ENCODE measurements around the gene EGFR. TPM values are rescaled to one million over a fixed set of nuclear protein-coding genes. Genes with fewer than 3 reads are reported as not detected.

Gene EGFR
- total RNA-seq, 1 donor from 2014 or later, result 6.1 TPM

DNA sequence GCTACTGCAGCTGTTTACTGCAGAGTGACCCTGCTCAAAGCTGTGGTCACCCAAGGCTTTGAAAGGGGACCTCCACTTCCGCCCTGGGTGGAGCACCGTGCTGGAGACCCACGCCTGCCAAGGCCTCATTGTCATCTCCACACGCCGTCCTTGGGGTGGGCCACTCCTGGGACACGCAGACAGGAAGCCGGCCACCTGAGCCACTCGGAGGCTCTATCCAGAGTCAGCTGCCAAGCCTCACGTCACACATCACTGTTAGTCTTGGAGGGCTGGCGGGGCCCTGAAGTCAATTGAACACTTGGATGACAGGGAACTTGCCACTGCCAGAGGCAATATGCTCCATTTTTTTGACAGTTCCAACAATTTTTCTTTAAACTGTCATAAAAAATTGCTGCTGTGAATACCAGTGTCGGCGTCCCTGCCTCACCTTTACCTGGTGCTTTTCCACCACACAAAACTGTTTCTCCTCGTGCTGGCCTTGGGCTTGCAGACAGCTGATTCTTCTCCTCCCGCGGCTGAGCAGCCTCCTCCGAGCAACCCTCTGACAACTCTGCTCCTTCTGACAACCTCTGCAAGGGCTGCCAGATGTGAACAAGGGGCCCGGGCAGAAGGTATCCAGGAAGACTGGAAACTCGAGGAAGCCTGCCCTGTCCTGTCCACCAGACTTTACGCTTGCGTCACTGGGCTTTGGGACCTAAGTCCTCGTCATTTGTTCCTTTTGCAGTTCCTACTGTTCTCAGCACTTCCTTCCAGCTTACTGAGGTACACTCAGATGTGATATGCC lies 81.9 kb downstream of the EGFR start:
- peak; percentile 92 for DNase-seq
- Histone ChIP-seq H3K36me3 (no peaks in the 10 kb centered on the region), H3K9me3 (replicated peaks) (no peaks in the 10 kb centered on the region), H3K4me3 (peak overlapping the region; percentile 16), H3K4me1 (peaks cover 51% of the 10 kb centered on the region), H3K27ac (replicated peaks) (peak overlapping the region; percentile 79), H3K27me3 (ENCODE audit: low read depth) (no peaks in the 10 kb centered on the region)
- intact Hi-C loops (cut with micrococcal nuclease), result no loop called here
- no peak for TF ChIP-seq CTCF (IDR thresholded peaks at IDR 0.05; ENCODE audit: borderline replicate concordance)

DNA sequence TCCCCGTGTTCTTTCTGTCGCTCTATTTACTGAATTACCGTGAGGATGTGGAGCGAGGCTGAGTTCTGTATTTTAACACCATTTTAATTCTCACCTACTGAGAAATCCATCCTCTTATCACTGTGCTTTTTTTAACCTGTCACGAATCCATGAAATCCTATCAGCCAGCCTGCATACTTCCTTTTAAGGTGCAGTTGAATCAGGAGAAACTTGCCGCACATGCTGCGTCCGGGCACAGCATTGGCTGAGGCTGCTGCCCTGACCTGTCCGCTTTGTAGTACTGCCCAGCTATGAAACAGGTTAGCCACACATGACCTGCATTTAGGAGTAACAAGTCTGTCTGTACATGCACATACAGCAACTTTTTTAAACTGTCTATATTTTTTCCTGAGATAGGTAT lies 82.5 kb downstream of the EGFR start:
- no peak for TF ChIP-seq CTCF (IDR thresholded peaks at IDR 0.05; ENCODE audit: borderline replicate concordance)
- Histone ChIP-seq H3K27me3 (ENCODE audit: low read depth) (no peaks in the 10 kb centered on the region), H3K4me3 (peak overlapping the region; percentile 16), H3K4me1 (peaks cover 48% of the 10 kb centered on the region), H3K9me3 (replicated peaks) (no peaks in the 10 kb centered on the region), H3K27ac (replicated peaks) (peak overlapping the region; percentile 79), H3K36me3 (no peaks in the 10 kb centered on the region)
- intact Hi-C loops (cut with micrococcal nuclease), result no loop called here
- no peak for DNase-seq

GRCh38 chr7:55104123-55104522 lies 85.3 kb downstream of the EGFR start:
- intact Hi-C loops (cut with micrococcal nuclease), result no loop called here
- Histone ChIP-seq H3K27me3 (ENCODE audit: low read depth) (no peaks in the 10 kb centered on the region), H3K4me3 (no peak overlapping the region), H3K9me3 (replicated peaks) (no peaks in the 10 kb centered on the region), H3K4me1 (peaks cover 39% of the 10 kb centered on the region), H3K27ac (replicated peaks) (no peak overlapping the region), H3K36me3 (no peaks in the 10 kb centered on the region)
- no peak for DNase-seq
- no peak for TF ChIP-seq CTCF (IDR thresholded peaks at IDR 0.05; ENCODE audit: borderline replicate concordance)

DNA sequence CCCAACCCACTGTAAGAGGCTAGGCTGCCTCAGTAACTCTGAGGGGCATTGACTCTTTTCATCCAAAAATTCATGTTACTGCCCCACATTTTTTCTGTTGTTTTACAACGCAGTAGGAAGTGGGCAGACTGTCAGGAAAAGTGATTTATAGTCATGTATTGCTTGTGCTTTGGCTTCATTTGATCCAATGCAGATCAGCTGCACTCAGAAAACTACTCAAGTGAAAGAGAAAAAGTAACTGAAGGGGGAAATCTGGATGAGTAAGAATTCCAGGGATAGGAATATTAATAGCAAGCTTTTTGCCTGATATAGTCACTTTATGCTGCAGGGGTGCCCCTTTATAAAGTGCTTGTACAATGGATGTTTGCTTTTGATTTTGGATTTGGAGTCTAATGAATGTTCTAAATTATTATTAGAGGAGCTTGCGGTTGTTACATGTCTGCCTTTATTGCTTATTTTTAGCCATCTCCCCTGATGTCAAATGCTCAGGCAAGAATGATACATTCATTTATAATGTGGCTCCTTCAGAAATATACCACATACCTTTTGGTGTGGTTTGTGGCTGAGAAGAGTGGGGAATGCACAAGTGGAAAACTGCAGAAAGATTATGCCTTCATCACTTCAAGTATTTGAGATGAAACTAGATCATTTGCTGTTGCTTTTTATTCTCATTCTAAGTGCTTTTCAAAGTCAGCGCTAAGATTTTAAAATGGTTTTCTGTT lies 86.1 kb downstream of the EGFR start:
- intact Hi-C loops (cut with micrococcal nuclease), result no loop called here
- Histone ChIP-seq H3K27me3 (ENCODE audit: low read depth) (no peaks in the 10 kb centered on the region), H3K4me3 (no peak overlapping the region), H3K27ac (replicated peaks) (no peak overlapping the region), H3K36me3 (no peaks in the 10 kb centered on the region), H3K9me3 (replicated peaks) (no peaks in the 10 kb centered on the region), H3K4me1 (peaks cover 36% of the 10 kb centered on the region)
- DNase-seq, result no peak
- TF ChIP-seq CTCF (IDR thresholded peaks at IDR 0.05; ENCODE audit: borderline replicate concordance), result no peak

GRCh38 chr7:55105952-55106351 lies 87.1 kb downstream of the EGFR start:
- peaks cover 35% of the 10 kb centered on the region for H3K4me1 ChIP-seq
- no peaks in the 10 kb centered on the region for H3K27me3 ChIP-seq (ENCODE audit: low read depth)
- DNase-seq, result no peak
- H3K36me3 ChIP-seq, result no peaks in the 10 kb centered on the region
- no peaks in the 10 kb centered on the region for H3K9me3 ChIP-seq (replicated peaks)
- TF ChIP-seq CTCF (IDR thresholded peaks at IDR 0.05; ENCODE audit: borderline replicate concordance), result no peak
- H3K4me3 ChIP-seq, result no peak overlapping the region
- no peak overlapping the region for H3K27ac ChIP-seq (replicated peaks)
- intact Hi-C loops (cut with micrococcal nuclease), result no loop called here

Measured in left ventricle myocardium inferior (tissue), 1 donor.